H7 (cell line): ENCODE measurements around the gene ANAPC4. TPM values are rescaled to one million over a fixed set of nuclear protein-coding genes. Genes with fewer than 3 reads are reported as not detected.

Experiments
- DNase-seq: peaks from one replicate; pipeline ENCODE4 v3.0.0; 2012
- H3K27me3 ChIP-seq: 2 replicates; pipeline ENCODE4 v1.6.0; 2011; ENCODE audit warnings: mild to moderate bottlenecking, low read length; ENCODE audit not compliant: control insufficient read depth, insufficient read depth
- H3K36me3 ChIP-seq: replicated peaks from 2 replicates; pipeline ENCODE4 v1.5.1; 2011; ENCODE audit warnings: low read length; ENCODE audit not compliant: control insufficient read depth, insufficient read depth
- H3K4me3 ChIP-seq: 2 replicates; pipeline ENCODE4 v1.5.1; 2011; ENCODE audit warnings: low read depth, mild to moderate bottlenecking, control low read depth, low read length, moderate library complexity; ENCODE audit not compliant: insufficient read depth
- total RNA-seq: library from RNA; depleted of rRNA; stranded (reverse); fragments of >200 nt; shearing (Covaris generic); gene quantifications from 2 replicates; pipeline ENCODE4 v1.2.3, GENCODE V29; 2014; rRNA removed

Gene ANAPC4
- total RNA-seq, 1 experiment from 2014 or later: 20.6 TPM

DNA sequence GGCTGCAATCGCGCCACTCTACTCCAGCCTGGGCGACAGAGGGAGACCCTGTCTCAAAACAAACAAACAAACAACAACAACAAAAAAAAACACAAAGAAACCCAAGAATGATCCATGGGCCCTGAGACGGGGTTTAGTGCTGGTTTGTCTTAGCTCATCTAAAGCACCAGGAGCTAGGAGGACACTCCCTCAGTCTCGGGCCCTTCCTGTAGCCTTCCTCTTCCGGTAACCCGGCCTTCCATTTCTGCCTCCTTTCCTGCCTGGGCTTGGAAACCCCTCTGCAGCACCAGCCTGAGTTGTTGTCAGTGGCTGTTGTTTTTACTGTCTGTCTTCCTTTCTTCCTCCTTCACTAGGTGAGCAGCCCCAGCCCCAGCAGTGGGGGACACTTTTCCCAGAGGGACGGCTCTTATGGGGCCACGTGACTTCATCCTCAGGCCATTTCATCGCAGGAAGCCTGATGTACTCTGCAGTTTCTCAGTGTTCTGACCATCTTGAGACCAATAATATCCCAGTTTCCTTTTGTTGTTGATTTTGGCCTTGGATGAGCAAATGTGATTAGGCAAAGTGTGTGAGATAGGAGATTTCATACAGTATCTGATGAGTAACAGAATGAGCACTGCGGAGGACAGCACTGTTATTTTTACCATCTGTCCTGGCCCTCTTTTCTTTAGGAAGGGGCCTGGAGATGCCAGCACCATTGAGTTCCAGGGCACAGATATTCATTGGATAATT lies 90.1 kb downstream of the ANAPC4 start:
- Histone ChIP-seq H3K36me3 (no peaks in the 10 kb centered on the region), H3K4me3 (no peak overlapping the region), H3K27me3 (no peaks in the 10 kb centered on the region)
- no peak for DNase-seq

DNA sequence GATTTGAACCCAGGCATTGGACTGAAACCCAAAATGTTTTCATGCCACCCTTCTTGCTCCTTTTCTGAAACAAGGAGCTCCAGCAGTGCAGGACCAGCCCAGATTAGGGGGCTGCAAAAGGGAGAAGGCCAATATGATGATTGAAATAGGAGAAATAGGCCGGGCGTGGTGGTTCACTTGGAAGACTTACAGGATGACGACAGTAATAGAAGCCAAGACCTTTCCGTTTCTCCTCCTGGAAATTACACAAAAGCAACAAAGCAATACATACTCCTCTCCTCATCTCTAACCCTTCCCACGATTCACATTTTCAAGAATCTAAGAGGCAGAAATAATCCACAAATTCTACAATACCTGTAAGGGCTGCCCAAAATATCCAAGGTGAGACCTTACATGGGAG lies 90.8 kb downstream of the ANAPC4 start:
- no peak for DNase-seq
- Histone ChIP-seq H3K4me3 (no peak overlapping the region), H3K36me3 (no peaks in the 10 kb centered on the region), H3K27me3 (no peaks in the 10 kb centered on the region)

Other genes starting within 250 kb of the ANAPC4 start
- gene SEPSECS, start 216.8 kb upstream of the ANAPC4 start, total RNA-seq: 7.3 and 8.8 TPM in 2 replicates
- 14.8 and 18.3 TPM in 2 replicates for gene PI4K2B, start 143.2 kb upstream of the ANAPC4 start, total RNA-seq
- gene ZCCHC4, start 64.5 kb upstream of the ANAPC4 start, total RNA-seq: 12.4 and 14.6 TPM in 2 replicates